Measurements from ENCODE around the gene FAM118B.
"Not testable (repeated sequence)": the region's sequence is repeated elsewhere in the genome, so short reads cannot be mapped to it uniquely, and the experiment has no call there.

Gene FAM118B

GRCh38 chr11:126277322-126277721 is 65.7 kb downstream of the FAM118B start:
- no peak for DNase-seq (ENCODE audit: low read depth)

- DNase-seq (ENCODE audit: low read depth): no peak
Measured at GRCh38 chr11:126277780-126278179, 66.2 kb downstream of the FAM118B start.

GRCh38 chr11:126279191-126279590 is 67.6 kb downstream of the FAM118B start:
- no peak for DNase-seq (ENCODE audit: low read depth)

- no peak for DNase-seq (ENCODE audit: low read depth)
Measured at GRCh38 chr11:126280595-126280994, 69.0 kb downstream of the FAM118B start.

GRCh38 chr11:126281245-126281644 is 69.7 kb downstream of the FAM118B start:
- no peak for DNase-seq (ENCODE audit: low read depth)

GRCh38 chr11:126281666-126282175 is 70.1 kb downstream of the FAM118B start:
- no peak for DNase-seq (ENCODE audit: low read depth)

DNA sequence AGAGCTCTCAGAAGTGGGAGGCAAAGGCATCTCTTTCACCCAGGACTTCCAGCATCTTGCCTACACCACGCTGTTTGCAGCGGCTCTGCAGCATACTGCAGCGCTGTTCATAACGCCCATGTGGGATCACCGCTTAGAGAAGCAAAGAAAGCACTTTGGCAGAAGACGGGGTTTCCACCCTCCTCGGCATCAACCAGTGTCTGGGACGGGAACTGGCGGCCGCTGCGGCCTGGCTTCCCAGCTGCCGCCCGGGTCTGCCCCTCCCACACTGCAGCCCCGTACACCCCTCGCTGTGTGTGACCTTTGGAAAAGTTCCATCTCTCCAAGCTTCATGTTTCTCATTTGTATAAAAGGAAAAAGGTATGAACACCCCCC is 70.8 kb downstream of the FAM118B start:
- DNase-seq (ENCODE audit: low read depth): peak; percentile 41

DNA sequence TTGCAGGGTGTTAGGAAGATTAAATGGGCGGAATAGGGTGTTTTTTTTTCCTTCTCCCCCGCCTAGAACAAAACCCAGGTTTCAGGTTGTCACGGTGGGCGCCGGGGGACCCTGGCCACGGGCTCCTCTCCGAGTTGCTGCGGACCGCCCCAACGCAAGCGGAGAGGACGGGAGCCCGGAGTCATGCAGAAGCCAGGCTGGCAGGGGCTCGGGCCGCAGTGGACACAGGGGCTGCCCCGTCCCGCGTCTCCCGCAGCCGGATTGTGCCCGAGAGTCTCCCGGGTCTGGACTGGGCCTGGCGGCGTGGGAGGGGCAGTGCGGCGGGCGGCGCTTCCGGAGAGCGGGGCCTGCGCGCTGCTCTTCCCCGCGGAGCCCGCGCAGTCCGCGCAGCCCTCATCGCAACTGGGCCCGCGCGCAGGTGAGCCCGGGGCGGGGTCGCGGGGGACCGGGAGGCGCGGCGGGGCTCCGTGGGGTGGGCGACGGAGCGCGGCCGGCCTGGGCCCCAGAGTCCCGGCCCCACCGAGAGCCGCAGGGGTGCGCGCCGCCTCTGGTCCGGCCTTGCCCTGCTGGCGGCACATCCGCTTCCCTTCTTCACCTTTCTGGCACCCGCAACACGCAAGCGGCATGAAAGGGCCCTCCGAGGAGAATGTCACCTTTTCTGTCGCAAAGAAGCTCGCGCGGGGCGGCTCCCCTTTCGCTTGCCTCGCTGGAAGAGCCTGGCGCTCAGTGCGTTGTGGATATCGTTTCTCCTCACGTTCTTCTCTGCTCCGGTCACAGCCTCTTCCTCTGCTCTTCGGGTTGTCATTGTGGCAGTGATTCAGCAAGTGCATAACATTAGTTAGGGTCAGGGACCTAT is 71.4 kb downstream of the FAM118B start, which contains the start of gene TIRAP:
Gene TIRAP (plus strand): TSS at position 358 of the 856 bp plus-strand sequence. CDS start 7,802 bp downstream, outside the sequence.
- peak; percentile 32 for DNase-seq (ENCODE audit: low read depth)

DNA sequence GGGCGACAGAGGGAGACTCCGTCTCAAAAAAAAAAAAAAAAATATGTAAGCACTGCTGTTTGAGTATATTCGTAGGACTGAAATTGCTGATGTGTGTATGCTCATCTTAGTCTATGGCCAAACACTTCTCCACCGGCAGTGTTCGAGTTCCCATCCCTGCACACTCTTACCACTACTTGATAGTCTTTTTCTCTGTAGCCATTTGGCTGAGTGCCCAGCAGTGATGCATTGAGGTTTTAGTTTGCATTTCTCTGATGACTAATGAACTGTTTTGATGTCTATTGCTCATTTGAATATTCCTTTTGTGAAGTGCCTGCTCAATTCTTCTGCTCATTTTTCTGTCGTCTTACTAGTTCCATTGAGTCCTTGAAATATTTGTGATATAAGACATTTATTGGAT is 73.2 kb downstream of the FAM118B start:
- peak; percentile 94 for DNase-seq (ENCODE audit: low read depth)

- no peak for DNase-seq (ENCODE audit: low read depth)
Measured at GRCh38 chr11:126288237-126288636, 76.7 kb downstream of the FAM118B start.

DNA sequence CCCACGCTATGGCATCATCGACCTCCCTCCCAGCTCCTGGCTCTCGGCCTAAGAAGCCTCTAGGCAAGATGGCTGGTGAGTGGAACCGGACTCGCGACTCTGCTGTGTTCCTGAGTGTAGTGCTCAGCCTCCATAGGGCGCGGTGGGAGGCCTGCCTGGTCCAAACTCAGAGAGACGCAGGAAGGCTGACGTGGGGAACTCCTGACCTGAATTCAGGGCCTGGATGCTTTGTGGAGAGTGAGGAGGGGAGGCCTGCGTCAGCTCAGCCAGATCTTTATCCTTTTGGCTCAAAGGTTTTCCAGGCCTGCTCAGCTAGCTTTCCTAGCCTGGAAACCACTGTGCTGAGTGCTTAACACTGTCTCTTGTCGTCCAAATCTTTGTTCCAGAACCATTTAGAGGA is 79.3 kb downstream of the FAM118B start:
- no peak for DNase-seq (ENCODE audit: low read depth)

GRCh38 chr11:126293726-126294125 is 82.1 kb downstream of the FAM118B start:
- no peak for DNase-seq (ENCODE audit: low read depth)

- no peak for DNase-seq (ENCODE audit: low read depth)
Measured at GRCh38 chr11:126297004-126297403, 85.4 kb downstream of the FAM118B start.

GRCh38 chr11:126303623-126304456 is 92.3 kb downstream of the FAM118B start, which contains the start of gene DCPS:
DCPS (plus strand) TSS chr11:126304060; CDS start chr11:126304081, 21 bp downstream.
- peak; percentile 86 for DNase-seq (ENCODE audit: low read depth)

- no peak for DNase-seq (ENCODE audit: low read depth)
Measured at GRCh38 chr11:126304457-126305075, 93.0 kb downstream of the FAM118B start.

DNA sequence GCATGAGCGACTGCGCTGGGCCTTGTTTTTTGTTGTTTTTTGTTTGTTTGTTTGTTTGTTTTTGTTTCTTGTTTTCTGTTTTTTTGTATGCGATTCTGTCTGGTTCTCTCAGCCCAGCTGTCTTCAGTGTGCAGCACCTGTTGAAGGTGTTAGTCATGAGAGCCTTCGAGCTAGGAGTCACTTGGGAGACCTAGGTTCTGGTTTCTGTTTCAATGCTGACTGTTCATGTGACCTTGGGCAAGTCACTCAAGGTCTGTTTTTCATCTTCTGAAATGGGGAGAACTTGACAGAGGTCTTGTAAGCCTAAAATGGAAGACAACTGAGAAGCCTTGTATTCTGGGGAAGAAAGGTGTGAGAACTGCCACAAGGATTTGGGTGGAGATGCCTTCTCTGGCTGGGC is 94.1 kb downstream of the FAM118B start:
- no peak for DNase-seq (ENCODE audit: low read depth)

DNA sequence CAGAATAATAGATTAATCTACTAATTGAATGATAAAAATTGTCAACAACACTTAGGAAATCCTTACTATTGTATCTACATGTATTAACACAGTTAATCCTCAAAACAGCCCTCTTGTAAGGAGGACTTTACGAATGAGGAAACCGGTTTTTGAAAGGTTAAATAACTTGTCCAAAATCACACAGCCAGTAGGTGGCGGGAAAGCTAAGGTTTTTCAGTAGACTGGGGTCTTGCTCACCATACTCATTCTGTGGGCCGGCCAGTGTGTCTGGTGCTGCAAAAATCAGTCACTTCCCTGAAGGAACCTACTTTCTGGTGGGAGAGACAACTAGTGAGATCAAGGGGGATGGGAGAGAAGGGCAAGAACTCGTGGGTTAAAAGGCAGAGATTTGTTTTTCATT is 96.1 kb downstream of the FAM118B start:
- peak; percentile 51 for DNase-seq (ENCODE audit: low read depth)

- DNase-seq (ENCODE audit: low read depth): no peak
Measured at GRCh38 chr11:126308271-126308671, 96.7 kb downstream of the FAM118B start.

DNA sequence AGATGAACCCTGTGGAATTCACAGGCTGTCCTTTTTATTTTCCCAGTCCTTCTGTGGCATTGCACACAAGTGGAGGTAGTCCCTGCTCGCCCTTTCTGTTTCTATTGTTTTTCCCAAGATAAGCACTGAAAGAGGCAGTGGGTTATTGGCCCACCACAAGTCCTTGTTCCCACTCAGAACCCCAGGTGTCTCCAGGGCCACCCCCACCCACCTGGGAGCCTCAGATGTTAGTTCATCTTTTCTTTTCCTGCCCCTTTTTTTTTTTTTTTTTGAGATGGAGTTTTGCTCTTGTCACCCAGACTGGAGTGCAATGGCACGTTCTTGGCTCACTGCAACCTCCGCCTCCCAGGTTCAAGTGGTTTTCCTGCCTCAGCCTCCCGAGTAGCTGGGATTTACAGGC is 97.2 kb downstream of the FAM118B start:
- not testable (repeated sequence) for DNase-seq (ENCODE audit: low read depth)

DNA sequence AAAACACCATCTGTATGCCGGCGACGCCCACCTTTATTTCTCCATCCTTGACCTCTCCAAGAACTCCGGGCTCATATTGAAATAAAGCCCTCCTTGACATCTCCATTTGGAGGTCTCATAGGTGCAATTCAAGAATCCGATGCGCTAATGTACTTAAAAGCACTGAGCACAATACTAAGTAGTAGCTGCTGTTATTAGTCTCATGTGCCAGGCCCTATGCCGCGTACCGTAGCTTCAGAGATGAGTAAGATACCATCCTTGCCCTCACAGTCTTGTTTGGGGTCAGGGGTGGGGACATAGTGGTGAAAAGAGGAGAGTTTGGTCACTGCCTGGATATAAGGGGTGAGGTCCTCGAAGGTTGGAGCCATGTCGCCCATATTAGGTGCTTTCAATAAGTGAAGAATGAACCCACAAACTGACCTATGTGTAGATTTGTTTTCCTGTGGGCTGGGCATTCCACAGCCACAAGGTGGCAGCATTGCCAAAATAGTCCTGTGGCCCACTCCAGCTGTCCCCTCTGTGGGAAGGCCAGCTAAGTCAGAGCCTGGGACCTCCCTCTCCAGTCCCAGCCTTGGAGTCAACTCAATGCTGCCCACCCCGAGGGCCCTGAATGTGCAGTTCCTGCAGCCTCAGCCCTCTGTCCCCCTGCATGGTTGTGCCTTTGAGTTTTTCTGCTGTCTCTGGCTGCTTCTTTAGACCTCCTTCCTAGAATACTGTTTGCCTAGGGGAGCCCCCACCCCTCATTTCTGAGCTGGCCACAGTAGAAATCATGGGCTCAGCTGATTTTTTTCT is 98.8 kb downstream of the FAM118B start:
- peak; percentile 59 for DNase-seq (ENCODE audit: low read depth)

DNA sequence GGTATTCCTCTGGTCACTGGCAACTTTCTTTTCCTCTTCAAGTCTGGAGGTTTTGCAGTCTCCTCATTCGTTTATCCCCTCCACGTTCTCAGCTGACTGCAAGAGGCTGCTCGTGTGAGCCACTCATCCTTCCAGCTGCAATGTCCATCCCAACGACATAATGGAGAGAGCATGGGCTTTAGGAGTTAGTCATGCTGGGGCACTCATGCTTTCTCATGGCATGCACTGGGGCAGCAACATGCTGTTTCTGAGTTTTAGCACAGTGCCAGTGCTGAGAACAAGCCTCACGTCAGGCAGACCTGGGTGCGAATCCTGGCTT is 99.4 kb downstream of the FAM118B start:
- DNase-seq (ENCODE audit: low read depth): peak; percentile 23

Data from amniotic epithelial cell (primary cell).